DOHH2 (cell line): ENCODE measurements around the gene FGF1.

ENCODE experiments used
- EZH2phosphoT487 ChIP-seq: fragments of 200-600 bp; sonication (generic); IDR thresholded peaks from 2 replicates; pipeline ENCODE4 v1.6.1; 2017; ENCODE audit warnings: borderline replicate concordance, mild to moderate bottlenecking, antibody characterized with exemption, low read length, moderate library complexity, mixed read lengths
- TF ChIP-seq, protein P1 (sequence below): fragments of 200-600 bp; sonication (generic); IDR thresholded peaks from one replicate; pipeline ENCODE4 v1.5.1; 2014; ENCODE audit warnings: antibody characterized with exemption, mild to moderate bottlenecking, low read depth, low read length; ENCODE audit not compliant: poor library complexity, severe bottlenecking

DNA sequence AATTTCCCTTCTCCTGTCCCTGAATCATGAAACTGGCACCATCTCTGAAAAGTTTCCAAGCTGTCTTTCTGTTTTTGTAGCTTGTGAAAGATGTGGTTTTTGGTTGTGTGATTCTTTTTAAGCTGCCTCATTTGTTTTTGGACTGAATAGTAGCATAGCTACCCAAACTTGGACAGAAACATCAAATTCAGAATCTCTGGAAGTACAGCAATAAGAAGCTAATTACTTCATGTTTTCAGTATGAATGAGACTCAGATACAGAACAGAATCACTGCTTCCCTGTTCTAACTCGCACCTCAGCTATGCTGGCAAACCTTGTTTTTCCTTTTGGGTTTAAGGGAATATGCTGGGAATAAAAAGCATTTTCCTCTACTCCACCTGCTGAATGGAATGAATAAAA, 101.0 kb downstream of the FGF1 start:
- TF ChIP-seq, protein P1, sequence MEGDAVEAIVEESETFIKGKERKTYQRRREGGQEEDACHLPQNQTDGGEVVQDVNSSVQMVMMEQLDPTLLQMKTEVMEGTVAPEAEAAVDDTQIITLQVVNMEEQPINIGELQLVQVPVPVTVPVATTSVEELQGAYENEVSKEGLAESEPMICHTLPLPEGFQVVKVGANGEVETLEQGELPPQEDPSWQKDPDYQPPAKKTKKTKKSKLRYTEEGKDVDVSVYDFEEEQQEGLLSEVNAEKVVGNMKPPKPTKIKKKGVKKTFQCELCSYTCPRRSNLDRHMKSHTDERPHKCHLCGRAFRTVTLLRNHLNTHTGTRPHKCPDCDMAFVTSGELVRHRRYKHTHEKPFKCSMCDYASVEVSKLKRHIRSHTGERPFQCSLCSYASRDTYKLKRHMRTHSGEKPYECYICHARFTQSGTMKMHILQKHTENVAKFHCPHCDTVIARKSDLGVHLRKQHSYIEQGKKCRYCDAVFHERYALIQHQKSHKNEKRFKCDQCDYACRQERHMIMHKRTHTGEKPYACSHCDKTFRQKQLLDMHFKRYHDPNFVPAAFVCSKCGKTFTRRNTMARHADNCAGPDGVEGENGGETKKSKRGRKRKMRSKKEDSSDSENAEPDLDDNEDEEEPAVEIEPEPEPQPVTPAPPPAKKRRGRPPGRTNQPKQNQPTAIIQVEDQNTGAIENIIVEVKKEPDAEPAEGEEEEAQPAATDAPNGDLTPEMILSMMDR = no peak
- no peak for TF ChIP-seq EZH2phosphoT487
